GM10248 (cell line): ENCODE measurements around the gene SHANK3.

ENCODE experiments used
- CTCF ChIA-PET: fragments of 300-600 bp; sonication (Branson Sonifier 250); formaldehyde crosslinking; extraction: SDS; loops from one replicate; lab custom pipeline; 2021; ENCODE audit warnings: antibody characterized with exemption; lab: Yijun Ruan, JAX
- POLR2A ChIA-PET: fragments of 350-650 bp; sonication (Branson Sonifier 250); formaldehyde crosslinking; extraction: SDS; loops from one replicate; lab custom pipeline; 2020; ENCODE audit warnings: antibody characterized with exemption; lab: Yijun Ruan, JAX
- DNase-seq: peaks from one replicate; pipeline ENCODE4 v3.0.0; 2012; ENCODE audit errors: extremely low spot score
- TF ChIP-seq, protein P1 (sequence below): IDR thresholded peaks from 2 replicates; pipeline ENCODE4 v1.5.1; 2012; ENCODE audit warnings: mild to moderate bottlenecking, low read depth; ENCODE audit errors: extremely low read depth, missing control alignments, control extremely low read depth

SHANK3 gene

GRCh38 chr22:50626850-50627641 is 45.6 kb upstream of the SHANK3 start:
- TF ChIP-seq, protein P1, sequence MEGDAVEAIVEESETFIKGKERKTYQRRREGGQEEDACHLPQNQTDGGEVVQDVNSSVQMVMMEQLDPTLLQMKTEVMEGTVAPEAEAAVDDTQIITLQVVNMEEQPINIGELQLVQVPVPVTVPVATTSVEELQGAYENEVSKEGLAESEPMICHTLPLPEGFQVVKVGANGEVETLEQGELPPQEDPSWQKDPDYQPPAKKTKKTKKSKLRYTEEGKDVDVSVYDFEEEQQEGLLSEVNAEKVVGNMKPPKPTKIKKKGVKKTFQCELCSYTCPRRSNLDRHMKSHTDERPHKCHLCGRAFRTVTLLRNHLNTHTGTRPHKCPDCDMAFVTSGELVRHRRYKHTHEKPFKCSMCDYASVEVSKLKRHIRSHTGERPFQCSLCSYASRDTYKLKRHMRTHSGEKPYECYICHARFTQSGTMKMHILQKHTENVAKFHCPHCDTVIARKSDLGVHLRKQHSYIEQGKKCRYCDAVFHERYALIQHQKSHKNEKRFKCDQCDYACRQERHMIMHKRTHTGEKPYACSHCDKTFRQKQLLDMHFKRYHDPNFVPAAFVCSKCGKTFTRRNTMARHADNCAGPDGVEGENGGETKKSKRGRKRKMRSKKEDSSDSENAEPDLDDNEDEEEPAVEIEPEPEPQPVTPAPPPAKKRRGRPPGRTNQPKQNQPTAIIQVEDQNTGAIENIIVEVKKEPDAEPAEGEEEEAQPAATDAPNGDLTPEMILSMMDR = no peak
- POLR2A ChIA-PET = interaction anchor here (0.6 kb wide), 1 partner anchor 276 kb away, joined by 4 read pairs; no protein-coding TSS in a partner anchor
- CTCF ChIA-PET = interaction anchor here (0.7 to 1.4 kb wide), 4 partner anchors 63 to 85 kb away, joined by 3 to 5 read pairs (median 4); partner anchors contain the start of gene SYCE3
- DNase-seq = no peak

GRCh38 chr22:50627642-50628542 is 44.7 kb upstream of the SHANK3 start, which contains the start of gene ARSA:
ARSA (minus strand) TSS chr22:50628152; CDS start chr22:50627779, 373 bp downstream.
- TF ChIP-seq, protein P1 = peak; percentile 49
- ChIA-PET CTCF (interaction anchor here (0.7 to 1.4 kb wide), 5 partner anchors 63 to 154 kb away, joined by 3 to 5 read pairs (median 4); partner anchors contain the start of gene SYCE3), POLR2A (interaction anchor here (0.5 kb wide), 1 partner anchor 239 kb away, joined by 4 read pairs; no protein-coding TSS in a partner anchor)
- peak; percentile 93 for DNase-seq

DNA sequence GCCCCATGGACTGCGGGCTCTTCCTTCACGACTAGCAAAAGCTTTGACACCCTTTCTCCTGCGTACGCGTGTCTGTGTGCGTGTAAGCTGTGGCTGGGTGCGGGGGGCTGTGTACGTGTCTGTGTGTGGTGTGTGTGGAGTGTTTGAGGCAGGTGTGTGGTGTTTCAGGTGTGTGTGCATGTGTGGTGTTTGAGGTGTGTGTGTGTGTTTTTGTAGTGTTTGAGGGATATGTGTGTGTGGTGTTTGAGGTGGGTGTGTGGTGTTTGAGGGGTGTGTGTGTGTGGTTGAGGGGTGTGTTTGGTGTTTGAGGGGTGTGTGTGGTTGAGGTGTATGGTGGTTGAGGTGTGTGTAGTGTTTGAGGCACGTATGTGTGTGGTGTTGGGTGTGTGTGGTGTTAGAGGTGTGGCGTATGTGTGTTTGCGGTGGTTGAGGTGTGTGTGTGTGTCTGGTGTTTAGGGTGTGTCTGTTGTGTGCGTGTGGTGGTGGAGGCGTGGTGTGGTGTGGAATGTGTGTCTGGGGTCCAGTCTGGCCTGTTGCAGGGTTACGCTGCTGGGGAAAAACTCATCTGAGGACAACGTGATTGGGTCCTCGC is 44.0 kb upstream of the SHANK3 start:
- TF ChIP-seq, protein P1 = no peak
- CTCF ChIA-PET = interaction anchor here (0.7 to 1.4 kb wide), 3 partner anchors 62 to 155 kb away, joined by 3 to 5 read pairs (median 4); partner anchors contain the start of gene SYCE3
- POLR2A ChIA-PET = interaction anchor here (0.5 kb wide), 1 partner anchor 240 kb away, joined by 4 read pairs; no protein-coding TSS in a partner anchor
- no peak for DNase-seq

DNA sequence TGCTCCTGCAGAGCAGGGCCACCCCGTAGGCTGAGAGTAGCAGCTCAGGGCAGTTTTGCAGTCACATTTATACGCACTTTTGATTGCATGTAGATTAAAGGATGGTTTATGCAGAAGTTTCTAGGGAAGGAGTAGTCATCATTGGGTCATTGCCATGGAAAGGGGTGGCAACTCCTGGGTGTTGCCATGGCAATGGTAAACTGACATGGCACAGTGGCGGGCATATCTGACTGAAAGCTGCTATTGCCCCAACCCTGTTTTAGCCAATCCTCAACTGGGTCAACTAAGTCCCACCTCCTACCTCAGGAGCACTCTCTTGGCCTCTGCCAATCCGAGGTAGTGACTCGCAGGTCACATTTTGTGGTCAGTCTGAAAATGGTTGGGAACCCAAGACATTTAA is 42.2 kb upstream of the SHANK3 start:
- TF ChIP-seq, protein P1 = no peak
- DNase-seq = no peak
- POLR2A ChIA-PET = no interaction called here
- CTCF ChIA-PET = interaction anchor here (1.2 to 2.8 kb wide), 3 partner anchors 9 to 105 kb away, joined by 3 to 11 read pairs (median 4); partner anchors contain the start of gene SCO2

DNA sequence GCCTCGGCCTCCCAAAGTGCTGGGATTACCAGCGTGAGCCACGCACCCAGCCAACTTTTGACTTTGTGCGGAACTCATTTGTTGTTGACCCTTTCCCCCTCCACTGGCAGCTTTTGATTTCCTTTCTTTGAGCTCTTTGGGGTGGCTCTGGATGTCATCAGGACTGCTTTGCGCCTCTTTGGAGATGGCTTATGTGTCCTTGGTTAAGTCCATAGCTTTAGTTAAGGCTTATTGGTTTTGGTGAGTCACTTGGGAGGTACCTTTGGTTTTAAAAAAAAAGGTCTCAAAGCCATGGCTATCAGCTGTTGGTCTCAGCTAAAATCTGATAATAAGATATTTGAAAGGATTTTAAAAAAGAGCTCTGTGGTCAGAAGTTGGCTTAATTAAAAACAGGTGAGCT is 39.5 kb upstream of the SHANK3 start:
- CTCF ChIA-PET = interaction anchor here (1.2 to 1.6 kb wide), 2 partner anchors 12 to 70 kb away, joined by 3 to 4 read pairs; partner anchors contain the start of gene SYCE3
- no peak for DNase-seq
- POLR2A ChIA-PET = no interaction called here
- TF ChIP-seq, protein P1 = no peak
